ENCODE results near the gene TBPL1. TPM values are rescaled to one million over a fixed set of nuclear protein-coding genes. Genes with fewer than 3 reads are reported as not detected.

The TBPL1 gene
- total and polyA plus RNA-seq, 9 of the 15 experiments (the other 6 are each of a cell fraction or from before 2014, with no cell fraction given), result 78.1 to 152 (median 107) TPM

DNA sequence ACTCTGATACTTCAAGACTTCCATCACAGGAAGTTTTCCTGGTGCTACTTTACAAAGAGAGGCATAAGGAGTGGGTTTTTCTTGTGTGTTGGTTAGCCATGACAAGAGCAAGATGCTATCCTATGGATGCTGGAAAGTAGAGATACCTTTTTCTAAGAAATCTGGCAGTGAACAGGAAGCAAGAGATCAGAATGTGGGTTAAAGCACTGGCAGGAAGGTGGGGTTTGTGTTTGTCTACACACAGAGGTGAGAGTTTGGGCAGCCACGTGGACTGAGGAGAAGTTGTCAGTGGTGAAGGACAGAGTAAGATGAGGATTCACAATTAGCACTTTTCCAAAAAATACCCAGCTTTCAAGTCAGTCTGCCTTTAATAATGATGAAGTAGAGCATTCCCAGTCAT is 81.5 kb downstream of the TBPL1 start (continued):
- TF ChIP-seq, protein P1, sequence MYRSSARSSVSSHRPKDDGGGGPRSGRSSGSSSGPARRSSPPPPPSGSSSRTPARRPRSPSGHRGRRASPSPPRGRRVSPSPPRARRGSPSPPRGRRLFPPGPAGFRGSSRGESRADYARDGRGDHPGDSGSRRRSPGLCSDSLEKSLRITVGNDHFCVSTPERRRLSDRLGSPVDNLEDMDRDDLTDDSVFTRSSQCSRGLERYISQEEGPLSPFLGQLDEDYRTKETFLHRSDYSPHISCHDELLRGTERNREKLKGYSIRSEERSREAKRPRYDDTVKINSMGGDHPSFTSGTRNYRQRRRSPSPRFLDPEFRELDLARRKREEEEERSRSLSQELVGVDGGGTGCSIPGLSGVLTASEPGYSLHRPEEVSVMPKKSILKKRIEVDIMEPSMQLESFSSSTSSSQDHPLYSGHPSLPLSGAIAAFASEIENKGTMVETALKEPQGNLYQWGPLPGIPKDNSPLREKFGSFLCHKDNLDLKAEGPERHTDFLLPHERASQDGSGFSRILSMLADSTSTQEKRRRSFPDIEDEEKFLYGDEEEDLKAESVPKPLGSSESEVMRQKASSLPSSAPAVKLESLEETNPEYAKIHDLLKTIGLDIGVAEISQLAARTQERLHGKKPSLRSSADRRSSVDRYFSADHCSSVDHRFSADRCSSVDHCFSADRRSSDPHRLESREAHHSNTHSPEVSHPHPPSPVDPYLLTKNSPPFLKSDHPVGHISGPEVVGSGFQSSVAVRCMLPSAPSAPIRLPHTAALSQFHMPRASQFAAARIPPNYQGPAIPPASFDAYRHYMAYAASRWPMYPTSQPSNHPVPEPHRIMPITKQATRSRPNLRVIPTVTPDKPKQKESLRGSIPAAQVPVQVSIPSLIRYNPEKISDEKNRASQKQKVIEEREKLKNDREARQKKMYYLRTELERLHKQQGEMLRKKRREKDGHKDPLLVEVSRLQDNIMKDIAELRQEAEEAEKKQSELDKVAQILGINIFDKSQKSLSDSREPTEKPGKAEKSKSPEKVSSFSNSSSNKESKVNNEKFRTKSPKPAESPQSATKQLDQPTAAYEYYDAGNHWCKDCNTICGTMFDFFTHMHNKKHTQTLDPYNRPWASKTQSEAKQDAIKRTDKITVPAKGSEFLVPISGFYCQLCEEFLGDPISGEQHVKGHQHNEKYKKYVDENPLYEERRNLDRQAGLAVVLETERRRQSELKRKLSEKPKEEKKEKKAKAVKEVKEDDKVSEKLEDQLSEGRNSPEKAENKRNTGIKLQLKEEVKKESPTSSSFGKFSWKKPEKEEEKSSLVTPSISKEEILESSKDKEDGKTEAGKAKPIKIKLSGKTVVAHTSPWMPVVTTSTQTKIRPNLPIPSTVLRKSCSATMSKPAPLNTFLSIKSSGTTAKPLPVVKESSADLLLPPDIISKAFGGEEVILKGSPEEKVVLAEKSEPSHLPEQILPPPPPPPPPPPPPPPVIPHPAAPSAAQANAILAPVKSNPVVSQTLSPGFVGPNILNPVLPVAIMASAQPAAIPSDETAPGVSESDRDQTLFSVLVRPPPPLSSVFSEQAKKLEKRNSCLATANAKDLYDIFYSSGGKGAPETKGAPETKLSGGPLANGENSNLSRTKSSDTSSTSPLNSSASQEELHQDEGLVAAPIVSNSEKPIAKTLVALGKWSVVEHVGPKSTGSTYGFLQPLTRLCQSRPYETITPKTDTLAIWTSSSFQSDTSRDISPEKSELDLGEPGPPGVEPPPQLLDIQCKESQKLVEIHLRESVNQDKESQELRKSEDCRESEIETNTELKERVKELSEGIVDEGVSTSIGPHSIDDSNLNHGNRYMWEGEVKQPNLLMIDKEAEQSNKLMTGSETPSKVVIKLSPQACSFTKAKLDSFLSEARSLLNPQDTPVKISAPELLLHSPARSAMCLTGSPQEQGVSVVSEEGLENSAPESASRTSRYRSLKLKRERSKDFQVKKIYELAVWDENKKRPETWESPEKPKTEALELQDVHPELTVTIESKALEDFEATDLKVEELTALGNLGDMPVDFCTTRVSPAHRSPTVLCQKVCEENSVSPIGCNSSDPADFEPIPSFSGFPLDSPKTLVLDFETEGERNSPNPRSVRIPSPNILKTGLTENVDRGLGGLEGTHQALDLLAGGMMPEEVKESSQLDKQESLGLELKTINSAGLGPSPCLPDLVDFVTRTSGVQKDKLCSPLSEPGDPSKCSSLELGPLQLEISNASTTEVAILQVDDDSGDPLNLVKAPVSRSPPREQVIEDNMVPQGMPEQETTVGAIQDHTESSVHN (IDR thresholded peaks at IDR 0.05; ENCODE audit: borderline replicate concordance in 1 of 2, low read depth in 1 of 2), result no peak
- TF ChIP-seq L3MBTL2 (IDR thresholded peaks at IDR 0.05) (peak; percentile 76), ZNF232 (CRISPR knock-in tag; IDR thresholded peaks at IDR 0.05) (no peak), SAFB (IDR thresholded peaks at IDR 0.05; ENCODE audit: borderline replicate concordance, low read depth, low read length) (no peak), KLF1 (tag; IDR thresholded peaks at IDR 0.05) (no peak), HCFC1 (IDR thresholded peaks at IDR 0.05; ENCODE audit: low read depth, low read length) (no peak), MEF2A (IDR thresholded peaks at IDR 0.05; ENCODE audit: control insufficient read depth, low read depth, low read length) (no peak), ETV1 (tag; conservative IDR thresholded peaks at IDR 0.05; ENCODE audit: low read depth) (peak; percentile 42; the same call in 1 of the 2 replicates), SUPT5H (IDR thresholded peaks at IDR 0.05) (no peak), MED1 (CRISPR knock-in tag; IDR thresholded peaks at IDR 0.05; ENCODE audit: borderline replicate concordance) (no peak), NCOA2 (IDR thresholded peaks at IDR 0.05; ENCODE audit: partially characterized antibody in 2 of 2) (no peak), NFXL1 (CRISPR knock-in tag; IDR thresholded peaks at IDR 0.05) (no peak)
- TF ChIP-seq, protein P2, sequence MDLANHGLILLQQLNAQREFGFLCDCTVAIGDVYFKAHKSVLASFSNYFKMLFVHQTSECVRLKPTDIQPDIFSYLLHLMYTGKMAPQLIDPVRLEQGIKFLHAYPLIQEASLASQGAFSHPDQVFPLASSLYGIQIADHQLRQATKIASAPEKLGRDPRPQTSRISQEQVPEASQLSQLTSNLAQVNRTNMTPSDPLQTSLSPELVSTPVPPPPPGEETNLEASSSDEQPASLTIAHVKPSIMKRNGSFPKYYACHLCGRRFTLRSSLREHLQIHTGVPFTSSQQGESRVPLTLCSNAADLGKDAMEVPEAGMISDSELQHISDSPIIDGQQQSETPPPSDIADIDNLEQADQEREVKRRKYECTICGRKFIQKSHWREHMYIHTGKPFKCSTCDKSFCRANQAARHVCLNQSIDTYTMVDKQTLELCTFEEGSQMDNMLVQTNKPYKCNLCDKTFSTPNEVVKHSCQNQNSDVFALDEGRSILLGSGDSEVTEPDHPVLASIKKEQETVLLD (IDR thresholded peaks at IDR 0.05), result 0 out of 2 replicates have a peak, but pooled peaks have one; percentile 45
- TF ChIP-seq, protein P3, sequence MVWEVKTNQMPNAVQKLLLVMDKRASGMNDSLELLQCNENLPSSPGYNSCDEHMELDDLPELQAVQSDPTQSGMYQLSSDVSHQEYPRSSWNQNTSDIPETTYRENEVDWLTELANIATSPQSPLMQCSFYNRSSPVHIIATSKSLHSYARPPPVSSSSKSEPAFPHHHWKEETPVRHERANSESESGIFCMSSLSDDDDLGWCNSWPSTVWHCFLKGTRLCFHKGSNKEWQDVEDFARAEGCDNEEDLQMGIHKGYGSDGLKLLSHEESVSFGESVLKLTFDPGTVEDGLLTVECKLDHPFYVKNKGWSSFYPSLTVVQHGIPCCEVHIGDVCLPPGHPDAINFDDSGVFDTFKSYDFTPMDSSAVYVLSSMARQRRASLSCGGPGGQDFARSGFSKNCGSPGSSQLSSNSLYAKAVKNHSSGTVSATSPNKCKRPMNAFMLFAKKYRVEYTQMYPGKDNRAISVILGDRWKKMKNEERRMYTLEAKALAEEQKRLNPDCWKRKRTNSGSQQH (CRISPR knock-in tag; IDR thresholded peaks at IDR 0.05), result no peak
- TF ChIP-seq, protein P4, sequence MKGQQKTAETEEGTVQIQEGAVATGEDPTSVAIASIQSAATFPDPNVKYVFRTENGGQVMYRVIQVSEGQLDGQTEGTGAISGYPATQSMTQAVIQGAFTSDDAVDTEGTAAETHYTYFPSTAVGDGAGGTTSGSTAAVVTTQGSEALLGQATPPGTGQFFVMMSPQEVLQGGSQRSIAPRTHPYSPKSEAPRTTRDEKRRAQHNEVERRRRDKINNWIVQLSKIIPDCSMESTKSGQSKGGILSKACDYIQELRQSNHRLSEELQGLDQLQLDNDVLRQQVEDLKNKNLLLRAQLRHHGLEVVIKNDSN (CRISPR knock-in tag; IDR thresholded peaks at IDR 0.05), result no peak

Data from K562 (cell line).